Heart right ventricle (tissue), 16 donors: ENCODE measurements around the gene NOG. TPM values are rescaled to one million over a fixed set of nuclear protein-coding genes. Genes with fewer than 3 reads are reported as not detected.

Source experiments
- ATAC-seq, 8 donors: fragments of 200-7000 bp; cut with Tn5 transposase; one replicate each; pipeline ENCODE4 v1.9.1; 2020; ENCODE audit warnings: mild to moderate bottlenecking in 8 of 8, moderate library complexity in 8 of 8, moderate number of reproducible peaks in 1 of 8
- DNase-seq, 2 donors: peaks; one replicate each; pipeline ENCODE4 v3.0.0-alpha.2; 2020
- H3K27ac ChIP-seq, 10 donors: fragments of 200-600 bp; sonication (generic) in 2 of 10; one replicate each; pipeline versions ENCODE4 v1.5.0 to v1.8.0; 2020 to 2022; ENCODE audit warnings: mild to moderate bottlenecking in 3 of 10
- H3K27me3 ChIP-seq, 7 donors: fragments of 200-600 bp; one replicate each; pipeline ENCODE4 v1.8.0; 2021 to 2022; ENCODE audit warnings: mild to moderate bottlenecking in 2 of 7
- H3K36me3 ChIP-seq, 9 donors: fragments of 200-600 bp; sonication (generic) in 1 of 9; one replicate each; pipeline versions ENCODE4 v1.5.0 to v1.8.0; 2020 to 2022; ENCODE audit warnings: mild to moderate bottlenecking in 2 of 9
- H3K4me1 ChIP-seq, 9 donors: fragments of 200-600 bp; sonication (generic) in 1 of 9; one replicate each; pipeline versions ENCODE4 v1.5.0 to v1.8.0; 2020 to 2022; ENCODE audit warnings: mild to moderate bottlenecking in 4 of 9
- H3K4me3 ChIP-seq, 10 donors: fragments of 200-600 bp; sonication (generic) in 2 of 10; one replicate each; pipeline versions ENCODE4 v1.5.0 to v1.8.0; 2020 to 2022; ENCODE audit warnings: mild to moderate bottlenecking in 7 of 10, moderate library complexity in 2 of 10
- H3K9me3 ChIP-seq, 11 donors: fragments of 200-600 bp in 10 of 11; sonication (generic) in 2 of 11; one replicate each; pipeline versions ENCODE4 v1.5.0 to v1.8.0; 2013 to 2022; ENCODE audit warnings: mild to moderate bottlenecking in 2 of 11, control low read depth in 1 of 11, moderate library complexity in 1 of 11
- WGBS, 2 donors: extraction: QIAGEN DNeasy Blood & Tissue Kit; methylation state at CpG; one replicate each; pipeline ENCODE4 v1.1.7; 2013; ENCODE audit warnings: inconsistent platforms in 1 of 2; 5-methylcytosine and 5-hydroxymethylcytosine counted together
- intact Hi-C, 10 donors: fragments of 100-400 bp; cut with DNase I; formaldehyde crosslinking; loops; one replicate each; pipeline versions ENCODE4 v1.11.1 to v1.14.2; 2022
- polyA plus RNA-seq, 2 donors: library from polyadenylated mRNA; stranded (reverse); fragments of 200-250 nt; gene quantifications; one replicate each; pipeline ENCODE4 v1.2.3, GENCODE V29; 2013
- total RNA-seq, 10 donors: library from RNA; stranded (reverse); fragmentation: NEBNext Ultra II Directional in 3 of 10; extraction: Animal tissue kit (Norgen Biotek cat#: 25700) in 3 of 10; gene quantifications; one replicate each; pipeline versions ENCODE4 v1.2.1 to v1.2.4, GENCODE V29; 2021 to 2023
- TF ChIP-seq, protein P1 (sequence below), 9 donors: fragments of 200-600 bp; sonication (generic) in 2 of 9; IDR thresholded peaks; one replicate each; pipeline versions ENCODE4 v1.5.0 to v1.8.0; 2021 to 2022; ENCODE audit warnings: antibody characterized with exemption in 9 of 9, mild to moderate bottlenecking in 5 of 9, moderate library complexity in 1 of 9
- donor health status: Arrhythmogenic right ventricular cardiomyopathy.
- donor health status: ischemic (EF 13 %, LVEDD 7.1; RV severe dilation, severe dysfunction).
- donor health status: healthy with polysubstance abuse.
- donor health status: DM: no; HTN: yes; CAD: no.
- donor health status: DM: no; HTN: no; CAD: no.
- donor health status: ischemic (EF 25% LVEDD 6.9; RV normal size, moderate dysfunction).
- donor health status: ischemic (EF 25% LVEDD 5.7; RV mildly dilated, moderate dysfunction).
- donor health status: healthy.
- donor health status: DM: yes; HTN: yes; CAD: no.
- donor health status: Ischemic cardiomyopathy.
- donor health status: ischemic (EF 35%, LVEDD 5.7; RV mildly dilated, moderate dysfunction).
- donor health status: nonischemic (EF 11% LVEDD 7.7; RV severe dilation, severe dysfunction).
- donor health status: DM: yes; HTN: yes; CAD: no.
- donor health status: PGD.
- donor health status: ischemic (EF 29% LVEDD 5.4; RV normal size, mild dysfunction).
- donor health status: nonischemic (EF 23%, LVEDD 6.1; RV moderate dilation, normal function).

The NOG gene
- total and polyA plus RNA-seq, 12 donors: 0.11 to 0.48 (median 0.16) TPM; not detected in 1

GRCh38 chr17:56603486-56604238 lies 10.2 kb downstream of the NOG start:
- intact Hi-C loops: no loop called here
- H3K27ac ChIP-seq: no peak overlapping the region
- TF ChIP-seq, protein P1, sequence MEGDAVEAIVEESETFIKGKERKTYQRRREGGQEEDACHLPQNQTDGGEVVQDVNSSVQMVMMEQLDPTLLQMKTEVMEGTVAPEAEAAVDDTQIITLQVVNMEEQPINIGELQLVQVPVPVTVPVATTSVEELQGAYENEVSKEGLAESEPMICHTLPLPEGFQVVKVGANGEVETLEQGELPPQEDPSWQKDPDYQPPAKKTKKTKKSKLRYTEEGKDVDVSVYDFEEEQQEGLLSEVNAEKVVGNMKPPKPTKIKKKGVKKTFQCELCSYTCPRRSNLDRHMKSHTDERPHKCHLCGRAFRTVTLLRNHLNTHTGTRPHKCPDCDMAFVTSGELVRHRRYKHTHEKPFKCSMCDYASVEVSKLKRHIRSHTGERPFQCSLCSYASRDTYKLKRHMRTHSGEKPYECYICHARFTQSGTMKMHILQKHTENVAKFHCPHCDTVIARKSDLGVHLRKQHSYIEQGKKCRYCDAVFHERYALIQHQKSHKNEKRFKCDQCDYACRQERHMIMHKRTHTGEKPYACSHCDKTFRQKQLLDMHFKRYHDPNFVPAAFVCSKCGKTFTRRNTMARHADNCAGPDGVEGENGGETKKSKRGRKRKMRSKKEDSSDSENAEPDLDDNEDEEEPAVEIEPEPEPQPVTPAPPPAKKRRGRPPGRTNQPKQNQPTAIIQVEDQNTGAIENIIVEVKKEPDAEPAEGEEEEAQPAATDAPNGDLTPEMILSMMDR (IDR thresholded peaks at IDR 0.05): no peak

GRCh38 chr17:56604691-56605290 lies 11.3 kb downstream of the NOG start:
- H3K27me3 ChIP-seq: peaks cover 0 to 70% (median 33%) of the 10 kb centered on the region in 7 donors
- TF ChIP-seq, protein P1 (IDR thresholded peaks at IDR 0.05): no peak
- ATAC-seq (no peak), DNase-seq (no peak)
- no peaks in the 10 kb centered on the region for H3K9me3 ChIP-seq
- no peak overlapping the region for H3K27ac ChIP-seq
- H3K36me3 ChIP-seq: no peaks in the 10 kb centered on the region
- H3K4me1 ChIP-seq: no peaks in the 10 kb centered on the region
- 87% methylated on average over 1 of the region's 1 CpG for WGBS, 2 donors
- intact Hi-C loops: no loop called here
- no peak overlapping the region for H3K4me3 ChIP-seq

More at GRCh38 chr17:56603486-56604238, 10.2 kb downstream of the NOG start:
- ATAC-seq: no peak
- no peaks in the 10 kb centered on the region for H3K4me1 ChIP-seq
- 58 to 65% methylated on average over 7 of the region's 7 CpGs for WGBS, 2 donors
- no peak for DNase-seq
- H3K9me3 ChIP-seq: no peaks in the 10 kb centered on the region
- no peaks in the 10 kb centered on the region for H3K36me3 ChIP-seq
- H3K4me3 ChIP-seq: no peak overlapping the region
- H3K27me3 ChIP-seq: peaks cover 0 to 80% (median 44%) of the 10 kb centered on the region in 7 donors

DNA sequence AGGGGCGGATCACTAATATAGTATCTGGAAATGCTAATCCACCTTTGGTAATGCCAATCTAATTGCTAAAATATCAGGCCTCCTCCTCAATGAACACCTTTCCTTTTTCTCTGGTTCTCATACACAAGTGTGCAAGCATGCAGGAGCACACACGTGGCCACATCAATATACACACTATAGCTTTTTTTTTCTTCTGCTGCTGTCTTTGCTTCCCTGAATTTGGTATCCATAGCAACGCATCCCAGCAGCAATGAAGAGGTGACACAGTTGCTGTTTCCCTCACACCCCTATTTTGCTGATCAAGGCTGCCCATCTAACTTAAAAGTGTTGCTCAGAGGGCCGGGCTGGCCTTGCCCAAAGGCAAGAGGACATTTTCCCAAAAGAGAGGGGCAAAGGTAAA lies 15.4 kb downstream of the NOG start:
- no peaks in the 10 kb centered on the region for H3K4me1 ChIP-seq
- no peak for DNase-seq
- H3K27me3 ChIP-seq: peaks cover 0 to 37% (median 9%) of the 10 kb centered on the region in 7 donors
- H3K36me3 ChIP-seq: no peaks in the 10 kb centered on the region
- H3K27ac ChIP-seq: no peak overlapping the region
- TF ChIP-seq, protein P1 (IDR thresholded peaks at IDR 0.05): no peak
- intact Hi-C loops: no loop called here
- ATAC-seq: no peak
- 85 to 87% methylated on average over 4 of the region's 4 CpGs for WGBS, 2 donors
- H3K9me3 ChIP-seq: no peaks in the 10 kb centered on the region
- H3K4me3 ChIP-seq: no peak overlapping the region

DNA sequence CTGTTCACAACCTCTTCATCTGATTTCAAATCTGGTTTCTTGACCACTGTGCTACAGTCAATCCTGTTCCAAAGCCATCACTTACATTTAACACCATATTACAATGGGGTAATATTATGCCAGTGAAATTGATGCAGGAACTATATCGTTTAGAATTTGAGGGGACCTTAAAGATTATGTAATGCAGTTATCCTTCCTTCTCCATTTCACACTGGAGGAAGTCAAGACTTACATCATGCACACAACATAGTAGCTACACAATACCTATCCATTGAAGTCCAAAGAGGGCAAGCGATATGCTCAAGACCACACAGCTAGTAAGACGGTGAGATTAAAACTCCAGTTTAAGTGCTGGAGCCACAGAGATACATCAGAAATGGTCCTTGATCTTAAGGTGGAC lies 16.8 kb downstream of the NOG start:
- DNase-seq (no peak), ATAC-seq (no peak)
- no peaks in the 10 kb centered on the region for H3K9me3 ChIP-seq
- TF ChIP-seq, protein P1 (IDR thresholded peaks at IDR 0.05): no peak
- H3K4me1 ChIP-seq: no peaks in the 10 kb centered on the region
- 84 to 87% methylated on average over 3 of the region's 3 CpGs for WGBS, 2 donors
- peaks cover 0 to 25% (median 9%) of the 10 kb centered on the region in 7 donors for H3K27me3 ChIP-seq
- H3K36me3 ChIP-seq: no peaks in the 10 kb centered on the region
- intact Hi-C loops: no loop called here
- H3K4me3 ChIP-seq: no peak overlapping the region
- H3K27ac ChIP-seq: no peak overlapping the region
